HG03432 (cell line): ENCODE results near the gene IGF1R.

Source experiments
- ATAC-seq: cut with Tn5 transposase; IDR thresholded peaks from one replicate; pipeline ENCODE4 v1.9.1; 2021; ENCODE audit warnings: mild to moderate bottlenecking, moderate library complexity; ENCODE audit not compliant: unreplicated experiment

Gene IGF1R

GRCh38 chr15:98901434-98902072, 253.2 kb downstream of the IGF1R start:
- ATAC-seq, result no peak

- no peak for ATAC-seq
Measured at GRCh38 chr15:98902931-98903330, 254.6 kb downstream of the IGF1R start.

DNA sequence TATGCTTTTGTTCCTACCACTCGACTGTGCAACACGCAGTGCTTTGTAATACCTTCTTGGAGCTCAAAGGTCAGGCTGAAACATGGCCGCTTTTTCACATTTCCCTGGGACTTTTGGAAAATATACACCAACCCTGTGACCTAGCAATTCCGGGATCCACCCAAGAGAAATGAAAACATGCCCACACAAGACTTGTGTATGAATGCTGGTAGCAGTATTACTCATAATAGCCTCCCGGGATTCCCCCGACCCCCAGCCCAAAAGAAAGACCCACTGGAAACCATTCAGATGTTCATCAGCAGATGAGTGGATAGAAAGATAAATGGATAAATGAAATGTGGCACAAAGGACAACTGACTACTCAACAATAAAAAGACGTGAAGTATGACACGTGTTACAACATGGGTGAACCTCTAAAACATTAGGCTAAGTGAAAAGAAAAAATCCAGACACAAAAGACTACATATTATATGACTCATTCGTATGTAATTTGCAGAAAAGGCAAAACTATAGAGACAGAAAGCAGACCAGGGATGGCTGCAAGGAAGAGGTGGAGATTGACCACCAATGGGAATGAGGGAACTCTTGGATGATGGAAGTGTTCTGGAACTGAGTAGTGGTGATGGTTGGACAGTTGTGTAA, 255.2 kb downstream of the IGF1R start:
- ATAC-seq, result peak; percentile 39

DNA sequence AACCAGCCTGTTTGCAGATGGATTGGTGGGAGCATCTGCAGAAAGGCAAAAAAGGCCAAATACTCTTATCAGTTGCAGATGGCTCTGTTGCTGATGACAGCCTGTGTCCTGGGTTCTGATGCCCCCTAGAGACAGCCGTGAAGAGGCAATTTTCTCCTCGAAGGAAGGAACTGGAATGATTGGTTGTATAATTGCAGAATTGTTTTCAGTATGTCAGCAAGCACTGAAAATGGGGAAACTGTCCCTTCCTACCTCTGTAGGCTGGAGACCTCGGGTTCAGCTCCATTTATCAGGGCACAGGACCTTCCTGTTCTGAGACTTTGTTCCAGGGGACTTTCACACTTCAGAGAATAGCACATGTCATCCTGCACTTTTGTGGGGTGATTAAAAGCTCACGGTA, 256.2 kb downstream of the IGF1R start:
- no peak for ATAC-seq

- ATAC-seq, result no peak
Measured at GRCh38 chr15:98905963-98906711, 257.8 kb downstream of the IGF1R start.

DNA sequence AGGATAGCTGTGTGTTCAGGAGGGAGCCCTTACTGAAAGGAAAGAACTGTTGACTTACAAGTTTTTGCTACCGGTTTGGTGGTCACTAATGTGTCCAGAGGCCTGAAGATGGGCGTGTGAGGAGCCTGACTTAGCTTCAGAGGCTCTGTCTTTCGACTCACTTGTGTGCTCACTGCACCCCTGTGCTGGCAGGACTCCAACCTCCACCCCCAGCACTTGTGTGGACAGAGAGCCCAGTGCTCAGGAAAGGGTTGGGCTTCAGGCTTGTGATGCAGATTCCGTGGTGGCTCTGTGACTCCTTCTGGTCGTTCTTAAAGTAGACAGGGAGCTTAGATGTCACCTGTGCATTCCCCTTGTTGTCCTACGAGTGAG, 258.4 kb downstream of the IGF1R start:
- no peak for ATAC-seq

DNA sequence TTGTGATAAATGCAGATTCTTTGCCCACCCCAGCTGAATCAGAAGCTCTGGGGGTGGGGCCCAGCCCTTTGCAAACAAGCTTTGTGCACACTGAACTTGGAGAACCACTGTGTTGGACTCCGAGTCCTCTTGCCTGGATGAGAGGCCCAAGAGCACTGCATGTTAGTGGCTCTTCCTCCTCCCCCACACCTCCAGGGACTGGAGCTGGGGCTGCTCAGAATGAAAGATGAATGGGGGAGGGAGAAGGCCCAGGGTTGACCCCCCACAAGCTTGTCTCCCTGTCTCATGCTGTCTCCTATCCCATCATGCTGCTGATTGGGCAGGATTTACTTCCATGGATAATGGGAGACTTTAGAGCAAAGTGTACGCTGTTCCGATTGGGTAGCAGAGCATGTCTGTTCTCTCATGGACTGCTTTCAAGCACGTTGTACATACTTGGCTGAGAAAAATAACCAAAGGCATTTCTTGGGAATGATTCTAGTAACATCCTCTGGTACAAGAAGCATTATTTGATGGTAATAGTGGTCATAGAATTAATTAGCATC, 259.7 kb downstream of the IGF1R start:
- ATAC-seq, result no peak

DNA sequence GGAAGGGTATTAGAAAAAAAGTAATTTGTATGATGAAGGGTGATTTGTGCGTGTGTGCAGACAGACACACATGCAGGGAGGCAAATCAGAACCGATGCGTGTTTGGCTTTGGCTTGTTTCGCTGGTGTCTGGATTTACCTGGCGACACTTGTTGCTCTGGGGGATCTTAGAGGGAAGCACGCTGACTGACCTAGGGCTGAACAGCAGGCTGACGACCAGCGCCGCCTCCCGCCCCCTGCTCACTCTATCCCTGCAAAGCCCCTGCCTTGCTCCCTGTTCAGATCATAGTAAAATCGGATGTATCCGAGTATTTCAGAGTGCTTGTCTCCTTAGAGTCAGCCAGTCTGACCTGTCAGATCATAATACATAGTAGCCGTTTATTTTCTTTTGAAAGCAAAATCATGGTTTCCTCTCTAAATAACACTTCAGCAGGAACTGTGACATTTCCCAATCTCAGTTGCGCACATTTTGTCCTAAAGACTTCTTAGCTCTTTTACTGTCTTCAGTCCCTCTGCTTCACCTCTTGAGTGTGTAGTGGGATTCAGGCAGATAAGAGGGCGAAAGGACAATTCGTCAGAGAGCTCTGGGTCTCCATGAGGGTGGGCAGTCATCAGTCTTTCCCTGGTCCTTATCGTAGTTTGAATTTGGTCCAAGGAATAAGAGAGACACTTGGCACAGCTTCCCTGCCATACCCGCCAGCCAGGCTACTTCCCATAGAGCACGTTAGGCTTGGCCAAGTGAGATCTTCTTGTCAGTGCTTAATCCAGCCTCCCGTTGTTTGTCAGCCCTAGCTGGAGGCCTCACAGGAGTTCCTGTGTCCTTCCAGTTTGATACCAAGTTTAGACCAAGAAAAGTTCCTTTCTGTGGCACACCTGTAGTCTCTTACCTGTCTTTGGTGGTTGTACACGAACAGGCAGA, 261.9 kb downstream of the IGF1R start:
- no peak for ATAC-seq

GRCh38 chr15:98914626-98915025, 266.3 kb downstream of the IGF1R start:
- ATAC-seq, result no peak

DNA sequence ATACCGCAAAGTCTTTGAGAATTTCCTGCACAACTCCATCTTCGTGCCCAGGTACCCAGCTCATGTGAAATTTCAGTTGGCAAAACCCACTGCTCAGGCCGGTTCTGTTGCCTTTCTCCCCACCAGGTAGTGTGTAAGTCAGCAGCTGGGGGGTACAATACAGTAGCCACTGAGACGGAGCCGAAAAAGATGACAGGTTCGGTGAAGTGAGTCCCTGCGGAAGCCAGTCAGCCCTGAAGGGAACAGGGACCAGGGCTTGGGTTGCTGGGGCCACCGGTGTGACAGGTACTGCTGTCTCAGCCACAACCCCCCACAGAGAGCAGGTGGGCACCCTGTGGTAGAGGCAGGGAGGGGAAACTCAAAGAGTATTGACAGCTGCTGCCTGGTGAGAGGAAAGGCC, 268.5 kb downstream of the IGF1R start:
- no peak for ATAC-seq

DNA sequence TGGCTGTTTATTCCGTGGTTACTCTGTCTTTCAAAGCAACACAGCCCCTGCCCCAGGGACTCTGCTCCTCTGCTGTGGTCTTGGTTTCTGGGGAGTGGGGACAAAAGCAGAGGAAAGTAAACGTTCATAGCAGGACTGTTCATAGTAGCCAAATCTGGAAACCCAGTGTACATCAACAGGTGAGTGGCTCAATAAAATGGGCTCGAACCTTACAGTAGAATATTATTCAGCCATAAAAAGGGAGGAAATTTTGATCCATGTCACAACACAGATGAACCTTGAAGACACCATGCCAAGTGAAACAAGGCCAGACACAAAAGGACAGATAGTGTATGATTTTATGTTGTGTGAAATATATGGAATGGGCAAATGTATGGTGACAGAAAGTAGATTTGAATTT, 269.1 kb downstream of the IGF1R start:
- no peak for ATAC-seq

- no peak for ATAC-seq
Measured at GRCh38 chr15:98920091-98920880, 271.9 kb downstream of the IGF1R start.

DNA sequence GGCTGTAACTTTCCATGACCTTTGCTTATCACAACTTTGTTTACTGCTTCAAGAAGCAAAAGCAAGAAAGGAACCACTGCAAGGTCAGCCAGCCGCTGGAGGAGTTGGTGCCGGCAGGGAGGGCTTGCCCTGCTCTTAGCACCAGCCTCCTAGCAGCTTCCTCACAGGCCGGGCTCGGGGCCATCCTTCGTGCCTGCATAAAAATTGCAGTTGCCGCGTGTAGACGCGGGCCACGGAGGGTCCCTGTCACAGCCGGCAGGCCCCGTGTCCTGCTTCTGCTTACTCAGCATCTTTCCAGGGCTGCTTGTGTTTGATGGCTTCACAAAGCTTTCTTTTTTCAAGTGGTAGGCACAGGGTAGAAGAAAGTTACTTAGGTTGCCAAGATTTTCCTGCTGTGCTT, 274.8 kb downstream of the IGF1R start:
- ATAC-seq, result no peak

- ATAC-seq, result no peak
Measured at GRCh38 chr15:98923579-98923978, 275.2 kb downstream of the IGF1R start.

DNA sequence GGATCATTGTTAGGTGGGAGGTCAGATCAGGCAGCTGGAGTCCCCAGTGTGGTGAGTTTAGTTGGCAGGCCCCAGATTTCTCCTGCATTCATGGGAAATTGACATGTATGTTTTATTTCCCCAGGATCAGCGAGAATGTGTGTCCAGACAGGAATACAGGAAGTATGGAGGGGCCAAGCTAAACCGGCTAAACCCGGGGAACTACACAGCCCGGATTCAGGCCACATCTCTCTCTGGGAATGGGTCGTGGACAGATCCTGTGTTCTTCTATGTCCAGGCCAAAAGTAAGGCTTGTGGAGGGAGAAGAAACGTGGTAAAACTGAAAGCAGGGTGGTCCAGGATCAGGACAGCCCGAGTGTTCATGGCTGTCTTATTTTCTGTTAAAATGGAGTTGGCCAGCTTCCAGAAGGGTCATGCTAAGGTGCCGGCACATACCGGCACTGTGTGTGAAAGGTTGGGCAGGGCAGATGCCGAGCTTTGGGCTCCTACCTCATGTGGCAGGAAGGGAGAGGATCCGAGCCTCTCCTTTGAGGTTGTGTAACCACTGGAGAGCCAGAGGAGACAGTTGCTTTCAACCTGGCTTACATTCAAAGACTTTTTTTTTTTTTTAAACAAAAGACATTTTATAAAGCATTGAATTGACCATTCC, 276.2 kb downstream of the IGF1R start:
- no peak for ATAC-seq

- no peak for ATAC-seq
Measured at GRCh38 chr15:98926236-98926635, 277.9 kb downstream of the IGF1R start.

DNA sequence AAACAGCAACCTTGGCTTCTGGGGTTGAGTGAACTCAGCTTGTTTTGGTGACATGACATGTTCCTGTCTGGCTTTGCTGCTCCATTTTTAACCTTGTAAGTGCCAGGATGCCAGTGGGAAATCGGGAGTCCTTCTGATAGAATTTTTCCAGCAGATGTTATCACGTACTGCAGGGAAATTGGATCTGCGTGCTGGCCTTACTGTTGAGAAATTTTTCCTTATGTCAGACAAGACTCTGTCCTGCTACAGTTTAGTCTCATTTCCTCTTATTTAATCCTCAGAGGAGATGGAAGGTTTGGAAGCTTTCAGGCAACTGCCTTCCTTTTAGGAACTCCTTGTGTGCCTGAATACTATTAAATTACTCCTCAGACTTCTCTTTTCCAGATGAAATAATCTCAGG, 278.7 kb downstream of the IGF1R start:
- ATAC-seq, result no peak

DNA sequence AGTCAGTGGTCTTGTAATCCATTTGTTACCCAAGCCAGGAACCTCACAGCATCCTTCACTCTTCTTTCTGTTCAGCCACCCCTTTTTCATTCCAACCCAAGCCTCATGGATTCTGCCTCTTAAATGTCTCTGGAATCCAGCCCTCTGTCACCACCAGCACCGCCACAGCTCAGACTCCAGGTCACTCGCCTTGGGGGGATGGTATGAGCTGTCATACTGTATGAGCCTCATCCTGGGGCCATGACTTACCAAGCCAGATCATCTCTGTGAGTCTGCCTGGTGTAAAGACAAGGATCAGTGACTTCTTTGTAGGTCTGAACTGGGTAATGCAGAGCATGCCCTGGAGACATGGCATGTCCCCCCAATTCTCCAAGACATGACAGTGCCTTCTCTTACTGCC, 279.7 kb downstream of the IGF1R start:
- no peak for ATAC-seq

GRCh38 chr15:98930576-98930975, 282.2 kb downstream of the IGF1R start:
- no peak for ATAC-seq

DNA sequence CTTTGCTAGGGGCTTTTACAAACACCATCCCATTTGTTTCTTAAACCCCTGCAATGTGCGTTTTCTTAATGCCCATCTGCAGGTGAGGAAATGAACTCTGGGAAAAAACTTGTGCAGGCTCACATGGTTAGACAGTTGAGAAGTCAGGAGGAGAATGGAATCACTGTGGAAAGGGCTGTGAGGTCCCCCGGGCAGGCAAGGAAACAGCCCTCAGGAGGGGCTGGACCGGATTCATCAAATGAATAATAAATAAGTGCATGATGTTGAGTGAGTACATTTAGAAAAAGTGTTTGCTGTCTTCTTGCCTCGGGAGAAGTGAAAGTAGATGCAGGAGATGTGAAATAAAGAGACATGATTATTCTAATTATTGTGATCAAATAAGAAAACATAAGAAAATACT, 282.7 kb downstream of the IGF1R start:
- ATAC-seq, result no peak
